NT2/D1 (cell line): ENCODE measurements around the gene PRM3.

Experiments
- YY1 ChIP-seq: IDR thresholded peaks from 2 replicates; pipeline ENCODE4 v1.6.1; 2011; ENCODE audit not compliant: insufficient read length, insufficient read depth
- ZNF274 ChIP-seq: IDR thresholded peaks from 2 replicates; pipeline ENCODE4 v1.6.1; 2011; ENCODE audit warnings: mild to moderate bottlenecking, low read depth, low read length

- TF ChIP-seq YY1 (no peak), ZNF274 (no peak)
Measured at GRCh38 chr16:11292076-11292748, 18.8 kb upstream of the PRM3 start.
